Measurements from ENCODE around the gene RNF144B. TPM values are rescaled to one million over a fixed set of nuclear protein-coding genes. Genes with fewer than 3 reads are reported as not detected.

RNF144B gene
- total and polyA plus RNA-seq, 8 donors = 1.7 to 18.7 (median 6.1) TPM

- Histone ChIP-seq H3K27me3 (no peaks in the 10 kb centered on the region), H3K27ac (no peak overlapping the region), H3K4me3 (no peak overlapping the region), H3K4me1 (no peaks in the 10 kb centered on the region), H3K36me3 (no peaks in the 10 kb centered on the region), H3K9me3 (no peaks in the 10 kb centered on the region)
- no peak for ATAC-seq
- TF ChIP-seq, protein P1, sequence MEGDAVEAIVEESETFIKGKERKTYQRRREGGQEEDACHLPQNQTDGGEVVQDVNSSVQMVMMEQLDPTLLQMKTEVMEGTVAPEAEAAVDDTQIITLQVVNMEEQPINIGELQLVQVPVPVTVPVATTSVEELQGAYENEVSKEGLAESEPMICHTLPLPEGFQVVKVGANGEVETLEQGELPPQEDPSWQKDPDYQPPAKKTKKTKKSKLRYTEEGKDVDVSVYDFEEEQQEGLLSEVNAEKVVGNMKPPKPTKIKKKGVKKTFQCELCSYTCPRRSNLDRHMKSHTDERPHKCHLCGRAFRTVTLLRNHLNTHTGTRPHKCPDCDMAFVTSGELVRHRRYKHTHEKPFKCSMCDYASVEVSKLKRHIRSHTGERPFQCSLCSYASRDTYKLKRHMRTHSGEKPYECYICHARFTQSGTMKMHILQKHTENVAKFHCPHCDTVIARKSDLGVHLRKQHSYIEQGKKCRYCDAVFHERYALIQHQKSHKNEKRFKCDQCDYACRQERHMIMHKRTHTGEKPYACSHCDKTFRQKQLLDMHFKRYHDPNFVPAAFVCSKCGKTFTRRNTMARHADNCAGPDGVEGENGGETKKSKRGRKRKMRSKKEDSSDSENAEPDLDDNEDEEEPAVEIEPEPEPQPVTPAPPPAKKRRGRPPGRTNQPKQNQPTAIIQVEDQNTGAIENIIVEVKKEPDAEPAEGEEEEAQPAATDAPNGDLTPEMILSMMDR (IDR thresholded peaks at IDR 0.05) = no peak
- DNase-seq = no peak
- intact Hi-C loops (cut with DNase I) = no loop called here
- WGBS, 2 donors = 89 to 90% methylated on average over 7 of the region's 7 CpGs
- FAIRE-seq = no peak
These were observed 127.0 kb downstream of the RNF144B start for GRCh38 chr6:18514180-18514579.

GRCh38 chr6:18515767-18516166 is 128.6 kb downstream of the RNF144B start:
- no peak for DNase-seq
- 14 to 20% methylated on average over 1 of the region's 1 CpG for WGBS, 2 donors
- peak in 2 of 4 donors; percentile 37 to 61 for ATAC-seq
- no peak overlapping the region for H3K4me3 ChIP-seq
- peaks cover 0 to 2% (median 0%) of the 10 kb centered on the region in 4 donors for H3K27me3 ChIP-seq
- no peak for FAIRE-seq
- TF ChIP-seq, protein P1 (IDR thresholded peaks at IDR 0.05) = no peak
- H3K27ac ChIP-seq = no peak overlapping the region
- no peaks in the 10 kb centered on the region for H3K36me3 ChIP-seq
- no peaks in the 10 kb centered on the region for H3K4me1 ChIP-seq
- H3K9me3 ChIP-seq = no peaks in the 10 kb centered on the region
- intact Hi-C loops (cut with DNase I) = no loop called here

Other genes with a start within 250 kb of the RNF144B start
- 1 to 10 TPM; 3.8 to 7.4 (median 6.2) TPM for gene TPMT, start 232.3 kb upstream of the RNF144B start, total RNA-seq
- 10 to 100 TPM in 1 of 2 donors, 1 to 10 TPM in 1; 7.1 to 10.8 TPM for gene TPMT, start 232.3 kb upstream of the RNF144B start, polyA plus RNA-seq
- 10 to 100 TPM in 1 of 6 donors, 1 to 10 TPM in 5; 5.4 to 11.9 (median 7.0) TPM for gene KDM1B, start 231.9 kb upstream of the RNF144B start, total RNA-seq
- gene KDM1B, start 231.9 kb upstream of the RNF144B start, polyA plus RNA-seq = 1 to 10 TPM; 2.6 to 4.2 TPM
- gene DEK, start 122.8 kb upstream of the RNF144B start, total RNA-seq = 10 to 100 TPM; 22.6 to 34.1 (median 28.2) TPM
- gene DEK, start 122.8 kb upstream of the RNF144B start, polyA plus RNA-seq = 10 to 100 TPM; 13.8 to 24.4 TPM

Measured in pancreas (tissue), 10 donors.